Neuronal stem cell (in vitro differentiated cells): ENCODE measurements around the gene NDUFAF3.

Source experiments
- DNase-seq: peaks from one replicate; pipeline ENCODE4 v3.0.0-alpha.2; 2013; ENCODE audit warnings: low spot score
- H2AFZ ChIP-seq: one replicate; pipeline ENCODE4 v1.6.1; 2013; ENCODE audit warnings: mild to moderate bottlenecking, low read length, inconsistent platforms
- H2AK5ac ChIP-seq: 2 replicates; pipeline ENCODE4 v1.6.1; 2013; ENCODE audit warnings: low read depth, mild to moderate bottlenecking, inconsistent platforms, low read length, moderate library complexity, mixed read lengths
- H2BK120ac ChIP-seq: 2 replicates; pipeline ENCODE4 v1.6.1; 2013; ENCODE audit warnings: low read depth, mild to moderate bottlenecking, inconsistent platforms, low read length, moderate library complexity, mixed read lengths
- H2BK12ac ChIP-seq: one replicate; pipeline ENCODE4 v1.6.1; 2013; ENCODE audit warnings: low read length, inconsistent platforms
- H2BK15ac ChIP-seq: 2 replicates; pipeline ENCODE4 v1.6.1; 2013; ENCODE audit warnings: mild to moderate bottlenecking, low read length, inconsistent platforms, mixed read lengths
- H2BK5ac ChIP-seq: one replicate; pipeline ENCODE4 v1.6.1; 2013; ENCODE audit warnings: inconsistent platforms, mild to moderate bottlenecking, low read length, moderate library complexity
- H3K14ac ChIP-seq: one replicate; pipeline ENCODE4 v1.6.1; 2013; ENCODE audit warnings: low read length, inconsistent platforms
- H3K18ac ChIP-seq: 2 replicates; pipeline ENCODE4 v1.6.1; 2013; ENCODE audit warnings: low read length, inconsistent platforms
- H3K23ac ChIP-seq: 2 replicates; pipeline ENCODE4 v1.6.1; 2013; ENCODE audit warnings: low read depth, mild to moderate bottlenecking, mixed read lengths, low read length, inconsistent platforms; ENCODE audit not compliant: poor library complexity
- H3K27ac ChIP-seq: replicated peaks from 3 replicates; pipeline ENCODE4 v1.5.1; 2013; ENCODE audit warnings: low read length, inconsistent platforms
- H3K27me3 ChIP-seq, 3 experiments: 2 replicates each; pipeline ENCODE4 v1.6.1; 2013; ENCODE audit warnings: low read length in 3 of 3, mild to moderate bottlenecking in 2 of 3, inconsistent platforms in 1 of 3, low read depth in 1 of 3, mixed read lengths in 1 of 3, moderate library complexity in 1 of 3; ENCODE audit not compliant: control insufficient read depth in 3 of 3, insufficient read depth in 3 of 3
- H3K36me3 ChIP-seq, 2 donors: replicated peaks in 1 of 2; 2 replicates each; pipeline ENCODE4 v1.6.1; 2013; ENCODE audit warnings: low read length in 2 of 2; ENCODE audit not compliant: control insufficient read depth in 2 of 2, insufficient read depth in 2 of 2
- H3K4ac ChIP-seq: 2 replicates; pipeline ENCODE4 v1.6.1; 2013; ENCODE audit warnings: inconsistent platforms, mild to moderate bottlenecking, low read length, moderate library complexity
- H3K4me1 ChIP-seq, 2 donors: 1 replicate in 1 of 2; 2 replicates in 1 of 2; pipeline ENCODE4 v1.6.1; 2013; ENCODE audit warnings: low read length in 2 of 2, low read depth in 1 of 2; ENCODE audit not compliant: control insufficient read depth in 2 of 2, insufficient read depth in 1 of 2
- H3K4me2 ChIP-seq: one replicate; pipeline ENCODE4 v1.6.1; 2013; ENCODE audit warnings: mild to moderate bottlenecking, low read length, inconsistent platforms; ENCODE audit not compliant: insufficient read depth, poor library complexity, severe bottlenecking
- H3K4me3 ChIP-seq, 2 donors: 2 replicates each; pipeline ENCODE4 v1.5.1; 2013; ENCODE audit warnings: low read length in 2 of 2, mild to moderate bottlenecking in 2 of 2, inconsistent platforms in 1 of 2, moderate library complexity in 1 of 2
- H3K79me1 ChIP-seq: one replicate; pipeline ENCODE4 v1.6.1; 2013; ENCODE audit warnings: low read depth, mild to moderate bottlenecking, inconsistent platforms, low read length, moderate library complexity
- H3K9ac ChIP-seq: one replicate; pipeline ENCODE4 v1.6.1; 2013; ENCODE audit warnings: mild to moderate bottlenecking, low read depth, low read length, inconsistent platforms; ENCODE audit not compliant: poor library complexity
- H3K9me3 ChIP-seq, 2 donors: replicated peaks in 1 of 2; 2 replicates each; pipeline versions ENCODE3 to v1.6.1; 2013; ENCODE audit warnings: low read length in 2 of 2, mild to moderate bottlenecking in 2 of 2, inconsistent platforms in 1 of 2, low read depth in 1 of 2, mixed read lengths in 1 of 2, moderate library complexity in 1 of 2; ENCODE audit not compliant: control insufficient read depth in 2 of 2, insufficient read depth in 1 of 2
- H4K8ac ChIP-seq: one replicate; pipeline ENCODE4 v1.6.1; 2013; ENCODE audit warnings: low read depth, mild to moderate bottlenecking, inconsistent platforms, low read length, moderate library complexity
- H4K91ac ChIP-seq: one replicate; pipeline ENCODE4 v1.6.1; 2013; ENCODE audit warnings: low read length, low read depth, mild to moderate bottlenecking, inconsistent platforms; ENCODE audit not compliant: poor library complexity
- WGBS, 2 donors: extraction: QIAGEN DNeasy Blood & Tissue Kit; methylation state at CpG; one replicate each; pipeline ENCODE4 v1.1.7; 2013; ENCODE audit warnings: missing lambda C conversion rate in 2 of 2, mixed read lengths in 1 of 2; ENCODE audit not compliant: insufficient read length in 2 of 2, insufficient replicate concordance in 1 of 2; ENCODE audit errors: extremely low coverage in 2 of 2; 5-methylcytosine and 5-hydroxymethylcytosine counted together
- small RNA-seq: library from polyadenylated mRNA; stranded (forward); fragments of <200 nt; extraction: miRNeasy Mini kit (QIAGEN cat#:217004); gene quantifications from one replicate; pipeline ENCODE3, GENCODE V24; 2013; ENCODE audit not compliant: insufficient read depth

NDUFAF3 gene

GRCh38 chr3:49057268-49057667 lies 35.3 kb downstream of the NDUFAF3 start:
- Histone ChIP-seq H2AFZ (no peak overlapping the region), H3K23ac (no peak overlapping the region), H4K8ac (no peak overlapping the region), H3K4ac (no peak overlapping the region), H3K4me3 (peak overlapping the region in 1 of 2 donors; percentile 44), H3K36me3 (peaks cover 37 to 86% of the 10 kb centered on the region in 2 donors), H2AK5ac (no peak overlapping the region), H3K18ac (no peak overlapping the region), H3K9ac (no peak overlapping the region), H3K14ac (no peak overlapping the region), H3K4me2 (no peak overlapping the region), H3K4me1 (no peaks in the 10 kb centered on the region), H3K9me3 (no peaks in the 10 kb centered on the region), H2BK5ac (no peak overlapping the region), H3K27me3 (no peaks in the 10 kb centered on the region), H4K91ac (no peak overlapping the region), H2BK15ac (no peak overlapping the region), H2BK120ac (no peak overlapping the region), H3K79me1 (peaks cover 9% of the 10 kb centered on the region), H2BK12ac (no peak overlapping the region), H3K27ac (no peak overlapping the region)
- DNase-seq: no peak
- no CpG with 5 or more reads among the region's 10 CpGs for WGBS, 2 donors

- Histone ChIP-seq H3K4me1 (no peaks in the 10 kb centered on the region), H2BK12ac (no peak overlapping the region), H2BK120ac (no peak overlapping the region), H3K23ac (no peak overlapping the region), H3K4me3 (no peak overlapping the region), H3K36me3 (peaks cover 34 to 84% of the 10 kb centered on the region in 2 donors), H3K18ac (no peak overlapping the region), H3K4ac (no peak overlapping the region), H2BK5ac (no peak overlapping the region), H3K9me3 (no peaks in the 10 kb centered on the region), H3K4me2 (no peak overlapping the region), H3K27ac (no peak overlapping the region), H4K91ac (no peak overlapping the region), H2AK5ac (no peak overlapping the region), H3K27me3 (no peaks in the 10 kb centered on the region), H3K14ac (no peak overlapping the region), H2AFZ (no peak overlapping the region), H3K79me1 (peaks cover 9% of the 10 kb centered on the region), H2BK15ac (no peak overlapping the region), H3K9ac (no peak overlapping the region), H4K8ac (no peak overlapping the region)
- no CpG with 5 or more reads among the region's 7 CpGs for WGBS, 2 donors
- no peak for DNase-seq
Observed at GRCh38 chr3:49058011-49058410, 36.1 kb downstream of the NDUFAF3 start.

Small RNA genes lying within 50 kb of the gene (small RNA-seq; reads per million reads assigned to genes)
- 118,982 reads per million, percentile 100 among the genes with 10 or more reads in this experiment for gene MIR191
- gene MIR425: 3,433 reads per million, percentile 99 among the genes with 10 or more reads in this experiment
